ENCODE measurements around the gene ZNF329. TPM values are rescaled to one million over a fixed set of nuclear protein-coding genes. Genes with fewer than 3 reads are reported as not detected.
"Not testable (repeated sequence)": the region's sequence is repeated elsewhere in the genome, so short reads cannot be mapped to it uniquely, and the experiment has no call there.

ZNF329 gene
- total RNA-seq, 1 donor from 2014 or later: 16.2 TPM

DNA sequence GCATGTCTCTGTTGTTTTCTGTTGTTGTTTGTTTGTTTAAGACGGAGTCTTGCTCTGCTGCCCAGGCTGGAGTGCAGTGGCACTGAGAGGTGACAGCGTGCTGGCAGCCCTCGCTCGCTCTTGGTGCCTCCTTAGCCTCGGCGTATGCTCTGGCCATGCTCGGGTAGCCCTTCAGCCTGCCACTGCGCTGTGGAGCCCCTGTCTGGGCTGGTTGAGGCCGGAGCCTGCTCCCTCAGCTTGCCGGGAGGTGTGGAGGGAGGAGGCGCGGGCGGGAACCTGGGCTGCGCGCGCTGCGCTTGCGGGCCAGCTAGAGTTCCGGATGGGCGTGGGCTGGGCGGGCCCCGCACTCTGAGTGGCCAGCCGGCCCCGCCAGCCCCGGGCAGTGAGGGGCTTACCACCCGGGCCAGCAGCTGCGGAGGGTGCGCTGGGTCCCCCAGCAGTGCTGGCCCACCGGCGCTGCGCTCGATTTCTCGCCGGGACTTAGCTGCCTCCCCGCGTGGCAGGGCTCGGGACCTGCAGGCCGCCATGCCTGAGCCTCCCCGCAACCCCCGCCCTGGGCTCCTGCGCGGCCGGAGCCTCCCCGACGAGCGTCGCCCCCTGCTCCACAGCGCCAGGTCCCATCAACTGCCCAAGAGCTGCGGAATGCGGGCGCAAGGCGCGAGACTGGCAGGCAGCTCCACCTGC, 6.6 kb upstream of the ZNF329 start:
- H3K27ac ChIP-seq (ENCODE audit: low read depth, low read length): no peak overlapping the region
- no peaks in the 10 kb centered on the region for H3K36me3 ChIP-seq (ENCODE audit: control insufficient read depth in 3 of 3, insufficient read depth in 3 of 3, low read length in 3 of 3)
- H3K9ac ChIP-seq (ENCODE audit: low read depth in 1 of 3, low read length in 3 of 3): no peak overlapping the region
- no peak overlapping the region for H3K4me3 ChIP-seq (ENCODE audit: low read length in 3 of 3)
- H3K4me1 ChIP-seq (ENCODE audit: control insufficient read depth in 3 of 3, insufficient read depth in 3 of 3, low read length in 3 of 3): peaks cover 5 to 11% (median 9%) of the 10 kb centered on the region in 3 donors
- H3K27me3 ChIP-seq (ENCODE audit: control insufficient read depth in 3 of 3, insufficient read depth in 3 of 3, low read length in 3 of 3): peaks cover 0 to 4% (median 0%) of the 10 kb centered on the region in 3 donors
- H3K9me3 ChIP-seq (ENCODE audit: control insufficient read depth in 3 of 3, low read length in 3 of 3): peaks cover 0 to 6% (median 6%) of the 10 kb centered on the region in 3 donors

DNA sequence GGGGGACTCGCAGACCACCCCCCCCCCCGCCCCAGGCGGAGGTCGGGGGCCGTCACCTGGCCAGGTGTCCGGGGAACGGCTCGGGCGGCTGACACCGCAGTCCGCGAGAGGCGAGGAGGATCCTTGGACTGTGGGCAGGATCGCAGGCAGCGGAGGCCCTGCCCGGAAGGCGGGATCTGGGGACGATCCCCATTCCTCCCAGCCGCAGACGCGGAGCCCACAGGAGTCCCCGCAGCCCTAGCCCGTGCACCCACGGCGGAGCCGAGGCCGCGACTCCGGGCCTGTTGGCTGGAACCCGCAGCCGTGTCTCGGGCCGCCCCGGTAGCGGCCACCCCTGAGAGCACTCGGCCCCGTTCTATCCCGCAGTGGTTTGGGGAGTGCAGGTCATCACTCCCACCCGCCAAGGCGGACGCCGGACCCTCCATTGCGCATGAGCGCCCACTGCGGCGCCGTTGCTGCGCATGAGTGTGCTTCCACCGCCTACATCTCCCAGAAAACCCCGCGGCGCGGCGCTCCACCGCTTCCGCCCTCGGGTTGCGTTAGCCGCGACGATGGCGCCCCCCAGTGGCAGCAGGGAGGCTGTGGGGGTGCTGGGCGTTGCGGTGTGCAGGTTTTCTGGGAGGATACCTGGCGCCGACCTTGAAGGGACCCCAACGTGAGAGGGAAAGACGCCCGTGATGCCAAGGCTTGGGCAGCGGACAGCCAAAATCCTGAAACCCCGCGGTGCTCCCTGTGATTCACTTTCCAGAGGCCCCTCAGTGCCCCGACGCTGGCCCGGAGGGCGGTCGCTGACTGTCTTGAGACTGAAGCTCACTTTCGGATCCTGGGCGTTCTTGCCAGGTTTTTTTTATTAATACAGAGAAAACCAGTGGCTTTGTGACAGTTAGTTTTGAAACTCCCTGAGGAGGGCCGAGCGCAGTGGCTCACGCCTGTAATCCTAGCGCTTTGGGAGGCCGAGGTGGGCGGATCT, 4.4 kb upstream of the ZNF329 start:
- peak overlapping the region; percentile 71 to 87 (median 82) for H3K9ac ChIP-seq (ENCODE audit: low read depth in 1 of 3, low read length in 3 of 3)
- peaks cover 0 to 2% (median 0%) of the 10 kb centered on the region in 3 donors for H3K36me3 ChIP-seq (ENCODE audit: control insufficient read depth in 3 of 3, insufficient read depth in 3 of 3, low read length in 3 of 3)
- H3K4me1 ChIP-seq (ENCODE audit: control insufficient read depth in 3 of 3, insufficient read depth in 3 of 3, low read length in 3 of 3): peaks cover 5 to 17% (median 16%) of the 10 kb centered on the region in 3 donors
- peaks cover 0 to 4% (median 0%) of the 10 kb centered on the region in 3 donors for H3K27me3 ChIP-seq (ENCODE audit: control insufficient read depth in 3 of 3, insufficient read depth in 3 of 3, low read length in 3 of 3)
- peaks cover 0 to 4% (median 0%) of the 10 kb centered on the region in 3 donors for H3K9me3 ChIP-seq (ENCODE audit: control insufficient read depth in 3 of 3, low read length in 3 of 3)
- H3K4me3 ChIP-seq (ENCODE audit: low read length in 3 of 3): peak overlapping the region; percentile 77 to 82 (median 82)
- H3K27ac ChIP-seq (ENCODE audit: low read depth, low read length): peak overlapping the region; percentile 78

DNA sequence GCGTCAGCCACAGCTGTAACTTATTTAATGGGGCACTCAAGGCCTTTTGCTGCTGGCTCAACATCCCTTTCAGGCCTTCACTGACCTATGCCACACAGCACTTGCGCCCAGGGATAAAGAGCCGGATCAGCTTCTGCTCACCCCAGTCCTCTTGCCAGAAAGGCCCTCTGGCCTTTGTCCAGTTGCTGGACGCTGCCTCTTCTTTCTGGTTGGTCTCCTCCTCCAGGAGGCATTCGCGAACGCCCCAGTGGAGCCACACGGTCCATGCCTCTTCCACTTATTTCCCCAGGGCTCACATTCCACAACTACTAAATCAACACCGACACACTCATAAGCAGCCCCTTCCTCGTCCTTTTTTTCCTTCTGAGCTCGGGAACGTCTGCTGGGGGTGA, 3.7 kb upstream of the ZNF329 start:
- H3K4me1 ChIP-seq (ENCODE audit: control insufficient read depth in 3 of 3, insufficient read depth in 3 of 3, low read length in 3 of 3): peaks cover 5 to 18% (median 17%) of the 10 kb centered on the region in 3 donors
- H3K9ac ChIP-seq (ENCODE audit: low read depth in 1 of 3, low read length in 3 of 3): peak overlapping the region; percentile 71 to 87 (median 82)
- H3K4me3 ChIP-seq (ENCODE audit: low read length in 3 of 3): peak overlapping the region; percentile 77 to 82 (median 82)
- peak overlapping the region; percentile 78 for H3K27ac ChIP-seq (ENCODE audit: low read depth, low read length)
- H3K27me3 ChIP-seq (ENCODE audit: control insufficient read depth in 3 of 3, insufficient read depth in 3 of 3, low read length in 3 of 3): peaks cover 0 to 4% (median 0%) of the 10 kb centered on the region in 3 donors
- peaks cover 0 to 4% (median 0%) of the 10 kb centered on the region in 3 donors for H3K9me3 ChIP-seq (ENCODE audit: control insufficient read depth in 3 of 3, low read length in 3 of 3)
- H3K36me3 ChIP-seq (ENCODE audit: control insufficient read depth in 3 of 3, insufficient read depth in 3 of 3, low read length in 3 of 3): peaks cover 0 to 2% (median 0%) of the 10 kb centered on the region in 3 donors

DNA sequence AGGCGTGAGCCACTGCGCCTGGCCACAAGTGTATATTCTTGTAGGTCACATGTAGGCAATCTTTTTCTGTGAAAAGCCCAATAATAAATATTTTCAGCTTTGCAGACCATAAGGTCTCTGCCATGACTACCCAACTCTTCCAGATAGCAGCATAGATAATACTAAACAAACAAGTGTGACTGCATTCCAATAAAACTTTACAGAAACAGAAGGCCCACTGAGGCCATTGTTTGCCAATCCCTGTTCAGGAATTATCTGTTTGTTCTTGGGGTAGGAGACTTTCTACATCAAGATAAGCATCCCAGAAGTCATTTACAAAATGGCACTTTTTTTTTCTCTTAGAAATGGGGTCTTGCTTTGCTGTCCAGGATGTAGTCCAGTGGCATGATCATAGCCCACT, 2.8 kb upstream of the ZNF329 start:
- Histone ChIP-seq H3K4me1 (ENCODE audit: control insufficient read depth in 3 of 3, insufficient read depth in 3 of 3, low read length in 3 of 3) (peaks cover 5 to 18% (median 17%) of the 10 kb centered on the region in 3 donors), H3K9ac (ENCODE audit: low read depth in 1 of 3, low read length in 3 of 3) (no peak overlapping the region)

DNA sequence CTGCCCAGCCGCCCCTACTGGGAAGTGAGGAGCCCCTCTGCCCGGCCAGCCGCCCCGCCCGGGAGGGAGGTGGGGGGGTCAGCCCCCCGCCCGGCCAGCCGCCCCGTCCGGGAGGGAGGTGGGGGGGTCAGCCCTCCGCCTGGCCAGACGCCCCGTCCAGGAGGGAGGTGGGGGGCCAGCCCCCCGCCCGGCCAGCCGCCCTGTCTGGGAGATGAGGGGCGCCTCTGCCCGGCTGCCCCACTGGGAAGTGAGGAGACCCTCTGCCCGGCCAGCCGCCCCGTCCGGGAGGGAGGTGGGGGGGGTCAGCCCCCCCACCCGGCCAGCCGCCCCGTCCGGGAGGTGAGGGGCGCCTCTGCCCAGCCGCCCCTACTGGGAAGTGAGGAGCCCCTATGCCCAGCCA, 3.1 kb downstream of the ZNF329 start:
- H3K9me3 ChIP-seq (ENCODE audit: control insufficient read depth in 3 of 3, low read length in 3 of 3); H3K4me3 ChIP-seq (ENCODE audit: low read length in 3 of 3); H3K9ac ChIP-seq (ENCODE audit: low read depth in 1 of 3, low read length in 3 of 3); H3K4me1 ChIP-seq (ENCODE audit: control insufficient read depth in 3 of 3, insufficient read depth in 3 of 3, low read length in 3 of 3); H3K27me3 ChIP-seq (ENCODE audit: control insufficient read depth in 3 of 3, insufficient read depth in 3 of 3, low read length in 3 of 3); H3K27ac ChIP-seq (ENCODE audit: low read depth, low read length): not testable (repeated sequence)
- peaks cover 6 to 10% (median 8%) of the 10 kb centered on the region in 3 donors for H3K36me3 ChIP-seq (ENCODE audit: control insufficient read depth in 3 of 3, insufficient read depth in 3 of 3, low read length in 3 of 3)

More for the DNA sequence above, 2.8 kb upstream of the ZNF329 start:
- Histone ChIP-seq H3K27ac (ENCODE audit: low read depth, low read length) (no peak overlapping the region), H3K9me3 (ENCODE audit: control insufficient read depth in 3 of 3, low read length in 3 of 3) (peaks cover 0 to 4% (median 0%) of the 10 kb centered on the region in 3 donors), H3K27me3 (ENCODE audit: control insufficient read depth in 3 of 3, insufficient read depth in 3 of 3, low read length in 3 of 3) (peaks cover 0 to 4% (median 0%) of the 10 kb centered on the region in 3 donors), H3K4me3 (ENCODE audit: low read length in 3 of 3) (peak overlapping the region in 1 of 3 donors; percentile 82), H3K36me3 (ENCODE audit: control insufficient read depth in 3 of 3, insufficient read depth in 3 of 3, low read length in 3 of 3) (peaks cover 0 to 2% (median 2%) of the 10 kb centered on the region in 3 donors)

DNA sequence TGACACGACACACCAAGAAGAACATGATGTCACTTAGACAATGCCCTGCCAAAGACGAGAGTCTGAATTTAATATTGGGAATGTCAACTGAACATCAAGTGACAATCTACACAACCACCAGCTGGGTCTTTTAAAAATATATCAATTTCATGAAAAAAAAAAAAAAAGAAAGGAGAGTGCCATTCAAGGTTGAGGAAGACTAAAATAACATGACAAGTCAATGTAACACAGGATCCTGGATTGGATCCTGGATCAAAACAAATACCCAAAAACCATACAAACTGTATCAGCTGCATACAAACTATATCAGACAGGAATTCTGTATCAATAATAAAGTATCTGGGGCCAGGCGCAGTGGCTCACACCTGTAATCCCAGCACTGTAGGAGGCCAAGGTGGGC, 4.7 kb downstream of the ZNF329 start:
- Histone ChIP-seq H3K9ac (ENCODE audit: low read depth in 1 of 3, low read length in 3 of 3) (no peak overlapping the region), H3K4me3 (ENCODE audit: low read length in 3 of 3) (peak overlapping the region in 1 of 3 donors; percentile 46), H3K27ac (ENCODE audit: low read depth, low read length) (no peak overlapping the region), H3K36me3 (ENCODE audit: control insufficient read depth in 3 of 3, insufficient read depth in 3 of 3, low read length in 3 of 3) (peaks cover 9 to 23% (median 14%) of the 10 kb centered on the region in 3 donors), H3K27me3 (ENCODE audit: control insufficient read depth in 3 of 3, insufficient read depth in 3 of 3, low read length in 3 of 3) (no peaks in the 10 kb centered on the region), H3K4me1 (ENCODE audit: control insufficient read depth in 3 of 3, insufficient read depth in 3 of 3, low read length in 3 of 3) (peaks cover 0 to 7% (median 5%) of the 10 kb centered on the region in 3 donors), H3K9me3 (ENCODE audit: control insufficient read depth in 3 of 3, low read length in 3 of 3) (peaks cover 7 to 15% (median 9%) of the 10 kb centered on the region in 3 donors)

DNA sequence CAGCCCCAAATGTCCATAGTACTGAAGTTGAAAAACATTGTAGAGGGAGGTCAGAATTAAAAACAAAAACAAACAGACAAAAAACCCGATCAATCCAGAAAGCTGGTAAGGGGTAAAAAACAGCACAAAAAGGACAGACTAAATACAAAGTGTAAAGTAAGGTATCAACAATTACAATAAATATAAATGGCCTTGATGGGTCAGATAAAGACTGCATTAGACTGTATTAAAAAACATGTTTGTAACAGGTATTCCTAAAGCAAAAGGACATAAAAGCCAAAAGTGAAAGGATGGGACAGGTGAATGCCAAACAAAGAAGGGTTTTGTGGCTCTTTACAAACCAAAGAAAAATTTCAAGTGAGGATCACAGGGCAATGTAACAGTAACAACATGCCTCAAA, 16.3 kb downstream of the ZNF329 start:
- Histone ChIP-seq H3K27me3 (ENCODE audit: control insufficient read depth in 3 of 3, insufficient read depth in 3 of 3, low read length in 3 of 3) (no peaks in the 10 kb centered on the region), H3K4me1 (ENCODE audit: control insufficient read depth in 3 of 3, insufficient read depth in 3 of 3, low read length in 3 of 3) (no peaks in the 10 kb centered on the region), H3K4me3 (ENCODE audit: low read length in 3 of 3) (peak overlapping the region in 1 of 3 donors; percentile 9), H3K9me3 (ENCODE audit: control insufficient read depth in 3 of 3, low read length in 3 of 3) (peaks cover 21 to 47% (median 26%) of the 10 kb centered on the region in 3 donors), H3K27ac (ENCODE audit: low read depth, low read length) (no peak overlapping the region), H3K9ac (ENCODE audit: low read depth in 1 of 3, low read length in 3 of 3) (no peak overlapping the region), H3K36me3 (ENCODE audit: control insufficient read depth in 3 of 3, insufficient read depth in 3 of 3, low read length in 3 of 3) (peaks cover 35 to 70% (median 36%) of the 10 kb centered on the region in 3 donors)

DNA sequence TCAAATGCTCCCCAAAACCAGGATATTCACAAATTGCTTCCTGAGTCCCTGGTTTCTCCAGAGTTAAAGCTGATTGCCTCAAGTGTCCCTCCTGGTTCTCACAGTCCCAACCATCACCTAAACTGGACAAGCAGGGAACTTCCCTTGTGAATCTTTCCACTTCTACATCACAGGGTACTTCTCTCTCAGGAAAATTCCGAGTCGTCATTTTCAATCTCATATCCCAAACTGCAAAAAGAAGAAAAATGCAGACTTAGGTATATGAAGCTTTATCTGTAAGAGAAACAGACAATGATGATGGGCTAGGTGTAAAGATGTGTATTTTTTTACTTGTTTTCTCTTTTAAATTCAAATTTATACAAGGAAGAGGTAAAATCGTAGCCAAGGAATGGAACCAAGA, 21.3 kb downstream of the ZNF329 start:
- Histone ChIP-seq H3K4me3 (ENCODE audit: low read length in 3 of 3) (peak overlapping the region in 1 of 3 donors; percentile 60), H3K9me3 (ENCODE audit: control insufficient read depth in 3 of 3, low read length in 3 of 3) (peaks cover 46 to 72% (median 59%) of the 10 kb centered on the region in 3 donors), H3K4me1 (ENCODE audit: control insufficient read depth in 3 of 3, insufficient read depth in 3 of 3, low read length in 3 of 3) (no peaks in the 10 kb centered on the region), H3K9ac (ENCODE audit: low read depth in 1 of 3, low read length in 3 of 3) (no peak overlapping the region), H3K27me3 (ENCODE audit: control insufficient read depth in 3 of 3, insufficient read depth in 3 of 3, low read length in 3 of 3) (no peaks in the 10 kb centered on the region), H3K27ac (ENCODE audit: low read depth, low read length) (no peak overlapping the region), H3K36me3 (ENCODE audit: control insufficient read depth in 3 of 3, insufficient read depth in 3 of 3, low read length in 3 of 3) (peaks cover 40 to 56% (median 46%) of the 10 kb centered on the region in 3 donors)

DNA sequence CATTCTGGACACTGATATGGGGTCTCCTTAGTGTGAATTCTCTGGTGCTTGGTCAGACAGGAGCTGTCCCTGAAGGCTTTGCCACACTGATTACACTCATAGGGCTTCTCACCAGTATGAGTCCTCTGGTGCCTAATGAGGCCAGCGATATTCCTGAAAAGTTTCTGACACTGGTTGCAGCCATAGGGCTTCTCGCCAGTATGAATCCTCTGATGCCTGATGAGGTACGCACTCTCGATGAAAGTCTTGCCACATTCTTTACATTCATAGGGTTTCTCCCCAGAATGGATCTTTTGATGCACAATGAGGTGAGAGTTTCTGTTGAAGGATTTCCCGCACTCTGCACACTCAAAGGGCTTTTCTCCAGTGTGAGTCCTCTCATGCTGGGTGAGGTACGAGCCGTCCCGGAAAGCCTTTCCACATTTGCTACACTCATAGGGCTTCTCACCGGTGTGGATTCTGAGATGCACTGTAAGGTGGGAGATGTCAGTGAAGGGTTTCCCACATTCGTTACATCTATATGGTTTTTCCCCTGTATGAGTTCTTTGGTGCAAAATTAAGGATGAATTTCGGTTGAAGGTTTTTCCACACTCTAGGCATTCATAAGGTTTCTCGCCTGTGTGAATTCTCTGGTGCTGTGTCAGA, 22.4 kb downstream of the ZNF329 start:
- H3K9ac ChIP-seq (ENCODE audit: low read depth in 1 of 3, low read length in 3 of 3): no peak overlapping the region
- H3K27ac ChIP-seq (ENCODE audit: low read depth, low read length): no peak overlapping the region
- H3K27me3 ChIP-seq (ENCODE audit: control insufficient read depth in 3 of 3, insufficient read depth in 3 of 3, low read length in 3 of 3): no peaks in the 10 kb centered on the region
- H3K4me3 ChIP-seq (ENCODE audit: low read length in 3 of 3): peak overlapping the region in 2 of 3 donors; percentile 0 to 60
- H3K36me3 ChIP-seq (ENCODE audit: control insufficient read depth in 3 of 3, insufficient read depth in 3 of 3, low read length in 3 of 3): peaks cover 38 to 48% (median 43%) of the 10 kb centered on the region in 3 donors
- H3K4me1 ChIP-seq (ENCODE audit: control insufficient read depth in 3 of 3, insufficient read depth in 3 of 3, low read length in 3 of 3): no peaks in the 10 kb centered on the region
- peaks cover 49 to 75% (median 62%) of the 10 kb centered on the region in 3 donors for H3K9me3 ChIP-seq (ENCODE audit: control insufficient read depth in 3 of 3, low read length in 3 of 3)

All from skeletal muscle tissue (tissue), 4 donors.